A549 treated with Hydrocortisone at 1 μM for 4 hours (cell line): ENCODE measurements around the gene TRMT10C. TPM values are rescaled to one million over a fixed set of nuclear protein-coding genes. Genes with fewer than 3 reads are reported as not detected.

ENCODE experiments used
- total RNA-seq: library from RNA; stranded (reverse); fragments of 200-300 nt; extraction: Qiagen RNA extraction; gene quantifications from 5 replicates; pipeline ENCODE4 v1.2.3, GENCODE V29; 2022

TRMT10C gene
- total RNA-seq, result 33.1 to 35.8 TPM (median 33.5 TPM) in 5 replicates

DNA sequence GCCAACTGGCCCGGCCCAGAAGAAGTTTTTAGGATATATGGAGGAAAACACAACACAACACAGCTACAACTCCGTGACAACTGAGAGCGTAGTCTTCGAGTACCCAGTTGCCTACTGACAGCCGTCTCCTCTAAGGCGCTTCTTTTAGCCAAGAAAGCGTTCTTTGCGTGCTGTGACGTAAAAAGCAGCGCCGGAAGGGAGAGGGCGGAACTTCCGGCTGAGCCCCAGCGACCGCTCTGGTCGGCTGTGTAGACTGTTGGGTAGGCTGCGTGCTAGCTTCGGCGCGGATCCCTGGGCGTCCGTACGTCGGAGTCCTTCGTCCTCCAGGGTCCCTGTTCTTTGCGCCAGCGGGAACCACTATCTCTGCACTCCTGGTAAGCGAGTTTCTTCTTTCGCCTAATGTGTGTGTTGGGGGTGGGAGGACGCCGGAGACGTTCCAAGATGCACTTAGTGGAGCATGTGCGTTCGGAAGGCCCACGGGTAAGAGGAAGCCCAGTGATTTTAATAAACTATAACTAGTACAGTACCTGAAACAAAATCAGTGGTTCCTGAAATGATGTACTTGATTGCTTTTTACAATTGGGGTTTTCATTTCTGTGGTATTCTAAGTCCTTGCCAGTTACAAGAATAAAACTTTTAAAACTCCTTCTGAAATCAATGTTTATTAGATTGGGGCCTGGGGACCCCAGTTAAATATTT lies at the start of gene TRMT10C:
Gene TRMT10C, plus strand, starts transcription at position 239 of the 699 bp plus-strand sequence. CDS start 2,914 bp downstream, outside the sequence.

DNA sequence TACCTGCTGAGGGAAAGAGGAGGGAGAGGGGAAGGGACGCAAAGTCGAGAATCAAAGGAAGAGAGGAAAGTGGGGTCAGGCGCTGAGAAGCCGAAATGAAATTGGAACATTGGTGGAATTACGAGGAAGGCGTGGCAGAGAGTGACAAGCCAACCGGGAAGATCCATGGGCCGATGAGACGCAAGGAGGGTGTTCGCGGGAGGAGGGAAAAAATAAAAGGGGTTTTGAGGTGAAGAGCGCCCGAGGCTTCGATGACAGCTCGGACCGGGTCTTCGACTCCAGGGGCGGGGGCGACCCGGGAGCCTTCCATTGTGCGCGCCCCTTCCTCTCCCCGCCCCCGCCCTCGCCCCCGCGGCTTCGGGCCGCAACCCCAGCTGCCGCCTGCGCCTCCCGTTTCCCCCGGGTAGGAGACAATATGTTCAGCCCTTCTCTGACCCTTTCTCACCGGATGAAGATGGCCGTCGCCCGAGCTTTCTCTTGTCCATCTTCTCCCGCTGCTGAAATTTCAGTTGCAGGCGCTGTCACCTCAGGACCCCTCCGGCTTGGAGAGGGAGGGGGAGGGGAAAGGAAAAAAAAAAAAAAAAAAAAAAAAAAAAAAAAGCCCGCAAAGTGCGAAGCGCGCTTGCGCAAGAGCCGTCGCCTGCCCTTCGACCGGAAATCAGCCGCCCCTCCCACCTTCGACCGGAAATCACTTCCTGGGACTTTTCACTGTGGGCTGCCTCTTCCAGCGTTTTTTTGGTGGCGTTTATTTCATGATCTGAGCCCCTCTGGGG lies 48.8 kb upstream of the TRMT10C start, which contains the start of gene SENP7:
Gene SENP7, minus strand, starts transcription at position 567 of the 773 bp plus-strand sequence. Its CDS starts 82 bp downstream, at position 485.

DNA sequence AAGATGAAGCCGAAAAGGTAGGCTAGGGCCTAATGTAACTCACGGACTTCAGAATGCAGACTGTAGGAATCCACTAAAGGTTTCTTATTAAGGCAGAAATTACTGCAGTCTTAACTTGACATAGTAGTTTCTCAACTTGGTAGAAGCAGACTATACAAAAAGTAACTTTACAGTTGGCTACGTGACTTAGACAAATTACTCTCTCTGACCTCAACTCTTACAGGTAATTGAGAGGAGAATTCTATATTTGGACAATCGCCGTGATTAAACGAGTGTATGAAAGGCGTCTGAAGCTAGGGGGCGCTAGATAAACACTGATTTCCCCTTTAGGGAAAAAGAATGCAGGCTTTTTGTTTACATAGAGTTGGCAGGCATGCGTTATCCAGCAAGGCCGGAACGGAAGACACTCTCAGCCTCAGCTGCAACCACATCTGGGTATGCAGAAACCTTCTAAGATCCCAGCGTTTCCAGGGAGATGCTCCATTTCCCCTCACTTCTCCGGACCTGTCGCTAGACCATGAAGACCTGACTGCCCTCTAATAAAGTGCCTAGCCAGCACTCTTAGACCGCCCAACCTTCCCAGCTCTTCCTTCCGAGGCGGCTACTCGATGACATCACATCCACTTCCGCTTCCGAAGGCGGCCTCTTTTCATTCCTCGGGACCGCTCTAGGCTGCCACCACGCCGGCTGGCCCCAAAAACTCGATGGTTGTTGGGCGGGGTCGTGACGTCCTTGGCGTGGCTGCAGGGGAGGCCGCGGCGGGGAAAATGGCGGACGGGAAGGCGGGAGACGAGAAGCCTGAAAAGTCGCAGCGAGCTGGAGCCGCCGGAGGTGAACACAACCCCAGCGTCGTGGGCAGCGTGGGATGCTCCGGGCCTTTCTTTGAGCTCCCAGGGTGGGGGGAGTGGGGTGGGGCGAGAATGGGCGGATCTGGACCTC lies 12.1 kb downstream of the TRMT10C start, which contains the start of gene PCNP:
Gene PCNP, plus strand, starts transcription at position 732 of the 939 bp plus-strand sequence. Its CDS starts 36 bp downstream, at position 768.

Other genes starting within 250 kb of the TRMT10C start
- 0.01 TPM in 2 of 5 replicates, not detected in the others for gene IMPG2, start 241.3 kb upstream of the TRMT10C start, total RNA-seq
- 1.2 to 2.6 TPM (median 2.2 TPM) in 5 replicates for gene SENP7, start 48.7 kb upstream of the TRMT10C start, total RNA-seq
- 87.7 to 108 TPM (median 100 TPM) in 5 replicates for gene PCNP, start 12.3 kb downstream of the TRMT10C start, total RNA-seq
- 9.0 to 12.5 TPM (median 9.4 TPM) in 5 replicates for gene ZBTB11, start 115.3 kb downstream of the TRMT10C start, total RNA-seq
- gene RPL24, start 124.8 kb downstream of the TRMT10C start, total RNA-seq, result 1,612 to 2,145 TPM (median 1,695 TPM) in 5 replicates
- 3.0 to 6.3 TPM (median 5.2 TPM) in 5 replicates for gene CEP97, start 162.7 kb downstream of the TRMT10C start, total RNA-seq
- 19.3 to 24.0 TPM (median 21.0 TPM) in 5 replicates for gene NXPE3, start 217.3 kb downstream of the TRMT10C start, total RNA-seq